Stimulated activated CD8-positive, alpha-beta memory T cell treated with anti-CD3 and anti-CD28 coated beads, Interleukin-7, amount 100 ng/mL, for 1 hour (primary cell): ENCODE measurements around the gene PAGE2B.
"Not testable (repeated sequence)": the region's sequence is repeated elsewhere in the genome, so short reads cannot be mapped to it uniquely, and the experiment has no call there.

Source experiments
- DNase-seq, 2 donors: peaks; one replicate each; pipeline ENCODE4 v3.0.0-alpha.2; 2020; ENCODE audit warnings: low read depth in 2 of 2

The PAGE2B gene

DNA sequence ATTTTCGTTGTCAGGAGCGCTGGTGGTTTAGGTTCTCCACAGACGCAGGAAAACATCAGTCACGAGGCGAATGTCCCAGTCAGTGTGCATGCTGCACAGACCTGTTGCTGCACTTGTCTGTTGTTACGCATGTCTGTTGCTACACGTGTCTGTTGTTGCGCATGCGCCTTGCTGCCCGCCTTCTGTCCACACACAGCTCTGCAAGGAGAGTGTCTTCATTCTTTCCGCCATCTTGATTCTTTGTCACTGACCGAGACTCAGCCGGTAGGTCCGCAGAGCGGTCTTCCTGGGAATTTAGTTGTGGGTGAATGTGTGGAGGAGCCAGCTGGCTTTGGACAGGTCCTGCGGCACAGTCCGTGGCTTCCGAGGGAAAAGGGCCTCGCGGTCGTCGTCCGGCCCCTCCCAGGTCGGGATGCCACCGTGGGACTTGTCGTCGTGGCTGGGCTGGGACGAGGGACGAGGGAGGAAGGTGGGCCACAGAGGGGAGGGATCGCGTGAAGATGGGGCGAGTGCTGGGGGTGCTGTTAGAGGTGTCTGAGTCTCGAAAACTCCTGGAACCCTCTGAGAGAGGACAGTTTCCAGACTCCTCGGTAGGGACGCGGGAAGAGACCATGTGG, at the start of gene PAGE2B:
TSS of gene PAGE2B (plus strand) at position 180 of the 617 bp plus-strand sequence. CDS start 1,012 bp downstream, outside the sequence.
- DNase-seq, result no peak

- DNase-seq, result no peak
These were observed 48.7 kb upstream of the PAGE2B start for GRCh38 chrX:55026143-55026542.

- DNase-seq, result no peak
These were observed 48.0 kb upstream of the PAGE2B start for GRCh38 chrX:55026840-55027239.

DNA sequence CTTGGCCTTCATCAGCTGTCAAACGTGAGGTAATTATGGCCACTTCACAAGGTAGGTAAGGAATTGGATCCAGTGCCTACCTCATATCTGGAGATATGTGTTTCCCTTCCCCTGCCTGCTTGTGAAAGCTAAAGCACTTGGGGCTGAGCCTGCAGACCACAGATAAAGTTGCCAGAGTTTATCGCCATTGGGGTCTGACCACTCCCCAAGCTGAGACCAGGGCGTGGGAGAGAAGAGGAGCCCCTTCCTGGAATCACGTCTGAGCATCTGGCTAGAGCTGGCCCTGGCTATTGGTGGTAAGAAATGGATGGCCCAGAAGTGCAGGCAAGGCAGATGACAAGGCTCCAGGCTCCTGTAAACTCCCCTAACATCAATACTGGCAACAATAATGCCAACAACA, 46.8 kb upstream of the PAGE2B start:
- no peak for DNase-seq

DNA sequence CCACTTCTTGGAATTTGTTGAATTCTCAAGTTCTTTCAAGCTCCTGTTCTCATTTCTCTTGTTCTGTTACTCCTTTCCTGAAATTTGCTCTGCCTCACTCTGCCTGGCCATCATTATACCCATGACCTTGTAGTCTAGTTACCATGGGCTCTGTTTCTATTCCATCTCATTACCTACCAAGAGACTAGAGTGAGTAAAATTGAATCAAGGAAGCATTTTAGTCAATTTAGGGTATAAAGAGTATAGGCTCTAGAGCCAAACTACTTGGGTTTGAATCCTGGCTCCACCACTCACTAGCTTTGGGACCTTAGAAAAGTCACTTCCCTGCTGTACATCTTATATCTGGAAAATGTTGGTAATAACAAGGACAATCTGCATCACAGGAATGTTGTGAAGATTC, 46.2 kb upstream of the PAGE2B start:
- no peak for DNase-seq

- DNase-seq, result no peak
These were observed 45.5 kb upstream of the PAGE2B start for GRCh38 chrX:55029291-55029690.

DNA sequence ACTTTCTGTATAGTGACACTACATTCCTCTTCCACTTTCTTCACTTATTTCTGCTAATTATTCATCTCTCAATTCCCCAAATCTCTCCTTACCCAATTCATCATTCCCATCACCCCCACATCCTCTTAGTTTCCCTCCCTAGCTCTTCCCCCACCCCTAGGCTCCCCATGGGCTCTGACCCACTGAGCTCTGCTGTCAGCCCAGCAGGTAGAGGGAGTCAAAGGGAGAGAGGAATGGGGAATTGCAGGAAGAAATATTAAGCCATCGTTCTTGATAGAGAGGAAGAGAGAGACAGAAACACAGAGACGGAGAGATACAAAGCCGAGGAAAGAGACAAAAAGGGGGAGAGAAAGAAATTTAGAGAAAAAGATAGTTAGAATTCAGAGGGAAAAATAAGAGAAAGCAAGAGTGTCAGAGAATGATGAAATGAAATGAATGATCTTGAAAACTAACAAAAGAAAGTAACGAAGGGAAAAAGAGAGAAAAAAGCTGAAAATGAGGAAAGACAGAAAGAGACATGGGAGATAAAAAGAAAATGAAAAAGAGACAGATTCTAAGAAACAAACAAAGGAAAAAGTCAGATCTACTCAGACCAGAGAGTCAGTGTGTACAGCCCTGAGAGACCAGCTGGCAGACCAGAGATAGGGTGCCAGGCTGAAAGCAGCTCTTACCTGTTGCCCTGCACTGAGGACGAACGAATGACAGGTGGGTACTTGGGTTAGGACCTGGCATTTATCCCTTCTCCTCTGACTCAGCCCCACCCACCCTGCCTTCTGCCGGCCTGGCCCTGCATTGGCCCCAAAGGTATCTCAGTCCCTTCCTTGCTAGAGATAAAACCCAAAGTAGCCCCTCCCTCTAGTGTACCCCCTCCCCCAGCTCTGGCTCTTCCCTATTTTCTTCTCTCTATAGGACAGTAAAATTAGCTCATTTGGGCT, 44.3 kb upstream of the PAGE2B start, which contains the start of gene ALAS2:
TSS of gene ALAS2 (minus strand) at position 707 of the 935 bp plus-strand sequence. CDS start 4,977 bp downstream, outside the sequence.
- DNase-seq, result no peak

GRCh38 chrX:55033429-55033828, 41.4 kb upstream of the PAGE2B start:
- no peak for DNase-seq

DNA sequence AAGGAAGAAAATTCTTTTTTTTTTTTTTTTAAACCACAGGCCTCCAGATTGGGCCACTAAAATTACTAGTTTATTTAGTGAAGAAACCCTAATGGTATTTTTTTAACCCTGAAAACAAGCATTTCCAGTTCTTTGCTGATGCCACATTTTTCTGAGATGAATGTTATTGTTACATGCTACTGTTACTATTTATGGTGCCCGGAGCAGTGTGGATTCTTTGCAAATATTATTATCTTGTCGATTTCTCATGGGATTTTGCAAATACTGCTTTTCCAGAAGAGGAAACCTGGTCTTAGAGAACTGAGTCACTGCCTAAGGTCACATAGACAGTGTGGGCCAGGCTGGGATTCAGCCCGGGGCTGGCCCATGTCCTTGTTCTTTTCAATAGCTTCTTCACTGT, 35.4 kb upstream of the PAGE2B start:
- DNase-seq, result no peak

- DNase-seq, result no peak
These were observed 33.3 kb upstream of the PAGE2B start for GRCh38 chrX:55041514-55041913.

DNA sequence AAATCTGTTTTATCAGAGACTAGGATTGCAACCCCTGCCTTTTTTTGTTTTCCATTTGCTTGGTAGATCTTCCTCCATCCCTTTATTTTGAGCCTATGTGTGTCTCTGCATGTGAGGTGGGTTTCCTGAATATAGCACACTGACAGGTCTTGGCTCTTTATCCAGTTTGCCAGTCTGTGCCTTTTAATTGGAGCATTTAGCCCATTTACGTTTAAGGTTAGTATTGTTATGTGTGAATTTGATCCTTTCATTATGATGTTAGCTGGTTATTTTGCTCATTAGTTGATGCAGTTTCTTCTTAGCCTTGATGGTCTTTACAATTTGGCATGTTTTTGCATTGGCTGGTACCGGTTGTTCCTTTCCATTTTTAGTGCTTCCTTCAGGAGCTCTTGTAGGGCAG, 24.2 kb upstream of the PAGE2B start:
- DNase-seq, result not testable (repeated sequence)

- DNase-seq, result no peak
These were observed 17.8 kb upstream of the PAGE2B start for GRCh38 chrX:55056820-55057674.

GRCh38 chrX:55057675-55058249, 17.1 kb upstream of the PAGE2B start:
- peak in 1 of 2 donors; percentile 5 for DNase-seq

DNA sequence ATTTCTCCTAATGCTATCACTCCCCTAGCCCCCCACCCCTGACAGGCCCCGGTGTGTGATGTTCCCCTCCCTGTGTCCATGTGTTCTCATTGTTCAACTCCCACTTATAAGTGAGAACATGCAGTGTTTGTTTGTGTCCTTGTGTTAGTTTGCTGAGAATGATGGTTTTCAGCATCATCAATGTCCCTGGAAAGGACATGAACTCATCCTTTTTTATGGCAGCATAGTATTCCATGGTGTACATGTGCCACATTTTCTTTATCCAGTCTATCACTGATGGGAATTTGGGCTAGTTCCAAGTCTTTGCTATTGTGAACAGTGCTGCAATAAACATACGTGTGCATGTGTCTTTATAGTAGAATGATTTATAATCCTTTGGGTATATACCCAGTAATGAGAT, 7.7 kb upstream of the PAGE2B start:
- DNase-seq, result not testable (repeated sequence)

- DNase-seq, result no peak
These were observed 2.5 kb upstream of the PAGE2B start for GRCh38 chrX:55072286-55072685.

- no peak for DNase-seq
These were observed 14.1 kb downstream of the PAGE2B start, which contains the start of gene PAGE2 for GRCh38 chrX:55088795-55089489. TSS of gene PAGE2 (plus strand) at chrX:55089018. CDS start at chrX:55090021, 1,003 bp downstream.

DNA sequence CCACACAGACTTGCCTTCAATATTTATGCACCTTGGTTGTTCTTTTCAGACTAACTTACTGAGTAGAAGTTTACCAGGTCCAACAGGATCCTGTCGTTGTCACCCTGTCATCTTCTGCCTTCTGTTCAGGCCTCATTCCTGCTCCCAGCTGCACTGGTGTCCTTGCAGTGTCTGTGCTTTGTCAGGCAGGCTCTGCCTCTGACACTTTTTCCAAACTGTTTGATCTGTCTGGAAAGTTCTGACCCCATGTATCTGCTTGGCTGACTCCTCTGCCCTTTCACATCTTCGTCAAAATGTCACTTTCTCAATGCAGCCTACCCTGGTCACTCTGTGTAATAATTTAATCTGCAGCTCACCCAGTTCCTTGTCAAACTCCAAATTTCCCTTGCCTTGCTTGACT, 23.9 kb downstream of the PAGE2B start:
- no peak for DNase-seq

GRCh38 chrX:55099162-55099561, 24.3 kb downstream of the PAGE2B start:
- DNase-seq, result no peak

GRCh38 chrX:55102754-55103153, 27.9 kb downstream of the PAGE2B start:
- DNase-seq, result no peak

GRCh38 chrX:55107262-55107661, 32.4 kb downstream of the PAGE2B start:
- no peak for DNase-seq

DNA sequence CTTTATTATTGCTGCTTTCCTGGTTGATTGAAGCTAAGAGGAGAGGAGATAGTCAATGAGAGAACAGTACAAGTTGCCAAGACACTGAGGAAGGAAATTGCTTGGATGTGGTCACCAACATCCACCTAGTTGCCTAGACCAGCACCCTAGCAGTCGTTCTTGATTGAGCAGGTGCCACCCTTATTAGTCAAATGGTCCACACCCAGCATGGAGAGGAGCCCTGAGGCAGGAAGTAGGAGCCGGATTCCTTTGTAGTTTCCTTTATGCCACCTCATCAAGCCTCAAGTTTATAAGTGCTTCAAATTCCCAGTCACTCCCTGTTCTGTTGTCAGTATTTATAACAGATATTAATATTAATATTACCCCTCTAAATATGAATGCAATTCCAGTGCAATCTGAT, 33.1 kb downstream of the PAGE2B start:
- DNase-seq, result no peak
